ENCODE data around the gene TTF1.
A peak's percentile ranks its signal among the peaks of the same experiment; 100 is the strongest.

The TTF1 gene

GRCh38 chr9:132410642-132411041, 4.0 kb upstream of the TTF1 start:
- Histone ChIP-seq H3K4me1 (ENCODE audit: control insufficient read depth, low read depth, low read length) (peaks cover 20% of the 10 kb centered on the region), H3K9me3 (ENCODE audit: control insufficient read depth, low read depth, low read length) (no peaks in the 10 kb centered on the region), H3K27ac (ENCODE audit: low read length) (no peak overlapping the region), H3K4me3 (ENCODE audit: low read length) (peak overlapping the region; percentile 62), H3K27me3 (ENCODE audit: control insufficient read depth, insufficient read depth, low read length) (peaks cover 75% of the 10 kb centered on the region), H3K9ac (ENCODE audit: low read length) (no peak overlapping the region), H3K36me3 (ENCODE audit: control insufficient read depth, low read depth, low read length) (no peaks in the 10 kb centered on the region)

GRCh38 chr9:132409828-132410528, 3.3 kb upstream of the TTF1 start, which contains the start of gene CFAP77:
TSS of gene CFAP77 (plus strand) at chr9:132410211. CDS start at chr9:132410272, 61 bp downstream.
- H3K4me3 ChIP-seq (ENCODE audit: low read length), result peak within 1 kb of the TSS; percentile 62
- peak within 1 kb of the TSS; percentile 60 for H3K27ac ChIP-seq (ENCODE audit: low read length)
- peak within 1 kb of the TSS; percentile 80 for H3K9ac ChIP-seq (ENCODE audit: low read length)
- H3K4me1 ChIP-seq (ENCODE audit: control insufficient read depth, low read depth, low read length), result peaks cover 15% of the 10 kb centered on the region
- H3K27me3 ChIP-seq (ENCODE audit: control insufficient read depth, insufficient read depth, low read length), result peaks cover 68% of the 10 kb centered on the region
- no peaks in the 10 kb centered on the region for H3K36me3 ChIP-seq (ENCODE audit: control insufficient read depth, low read depth, low read length)
- H3K9me3 ChIP-seq (ENCODE audit: control insufficient read depth, low read depth, low read length), result no peaks in the 10 kb centered on the region

GRCh38 chr9:132408521-132408920, 1.9 kb upstream of the TTF1 start:
- Histone ChIP-seq H3K4me1 (ENCODE audit: control insufficient read depth, low read depth, low read length) (peaks cover 5% of the 10 kb centered on the region), H3K36me3 (ENCODE audit: control insufficient read depth, low read depth, low read length) (peaks cover 4% of the 10 kb centered on the region), H3K27ac (ENCODE audit: low read length) (no peak overlapping the region), H3K9ac (ENCODE audit: low read length) (no peak overlapping the region), H3K9me3 (ENCODE audit: control insufficient read depth, low read depth, low read length) (no peaks in the 10 kb centered on the region), H3K27me3 (ENCODE audit: control insufficient read depth, insufficient read depth, low read length) (peaks cover 54% of the 10 kb centered on the region), H3K4me3 (ENCODE audit: low read length) (no peak overlapping the region)

- Histone ChIP-seq H3K9me3 (ENCODE audit: control insufficient read depth, low read depth, low read length) (no peaks in the 10 kb centered on the region), H3K9ac (ENCODE audit: low read length) (no peak overlapping the region), H3K27ac (ENCODE audit: low read length) (no peak overlapping the region), H3K27me3 (ENCODE audit: control insufficient read depth, insufficient read depth, low read length) (peaks cover 42% of the 10 kb centered on the region), H3K4me1 (ENCODE audit: control insufficient read depth, low read depth, low read length) (peaks cover 5% of the 10 kb centered on the region), H3K36me3 (ENCODE audit: control insufficient read depth, low read depth, low read length) (peaks cover 9% of the 10 kb centered on the region), H3K4me3 (ENCODE audit: low read length) (peak overlapping the region; percentile 71)
Measured at GRCh38 chr9:132407196-132407595, 556 bp upstream of the TTF1 start.

- Histone ChIP-seq H3K9me3 (ENCODE audit: control insufficient read depth, low read depth, low read length) (no peaks in the 10 kb centered on the region), H3K27me3 (ENCODE audit: control insufficient read depth, insufficient read depth, low read length) (peaks cover 16% of the 10 kb centered on the region), H3K4me1 (ENCODE audit: control insufficient read depth, low read depth, low read length) (peaks cover 5% of the 10 kb centered on the region), H3K4me3 (ENCODE audit: low read length) (no peak overlapping the region), H3K27ac (ENCODE audit: low read length) (no peak overlapping the region), H3K9ac (ENCODE audit: low read length) (no peak overlapping the region), H3K36me3 (ENCODE audit: control insufficient read depth, low read depth, low read length) (peaks cover 28% of the 10 kb centered on the region)
Measured at GRCh38 chr9:132404228-132404881, 2.3 kb downstream of the TTF1 start.

- H3K27ac ChIP-seq (ENCODE audit: low read length), result no peak overlapping the region
Measured at GRCh38 chr9:132401824-132402223, 4.8 kb downstream of the TTF1 start.

GRCh38 chr9:132395560-132395959, 11.1 kb downstream of the TTF1 start:
- no peak overlapping the region for H3K4me3 ChIP-seq (ENCODE audit: low read length)
- H3K27me3 ChIP-seq (ENCODE audit: control insufficient read depth, insufficient read depth, low read length), result no peaks in the 10 kb centered on the region
- H3K27ac ChIP-seq (ENCODE audit: low read length), result no peak overlapping the region
- no peaks in the 10 kb centered on the region for H3K4me1 ChIP-seq (ENCODE audit: control insufficient read depth, low read depth, low read length)
- peaks cover 71% of the 10 kb centered on the region for H3K36me3 ChIP-seq (ENCODE audit: control insufficient read depth, low read depth, low read length)
- no peak overlapping the region for H3K9ac ChIP-seq (ENCODE audit: low read length)
- H3K9me3 ChIP-seq (ENCODE audit: control insufficient read depth, low read depth, low read length), result no peaks in the 10 kb centered on the region

More at GRCh38 chr9:132401824-132402223, 4.8 kb downstream of the TTF1 start:
- peaks cover 1% of the 10 kb centered on the region for H3K4me1 ChIP-seq (ENCODE audit: control insufficient read depth, low read depth, low read length)
- H3K4me3 ChIP-seq (ENCODE audit: low read length), result no peak overlapping the region
- H3K9me3 ChIP-seq (ENCODE audit: control insufficient read depth, low read depth, low read length), result no peaks in the 10 kb centered on the region
- peaks cover 44% of the 10 kb centered on the region for H3K36me3 ChIP-seq (ENCODE audit: control insufficient read depth, low read depth, low read length)
- H3K9ac ChIP-seq (ENCODE audit: low read length), result no peak overlapping the region
- H3K27me3 ChIP-seq (ENCODE audit: control insufficient read depth, insufficient read depth, low read length), result no peaks in the 10 kb centered on the region

GRCh38 chr9:132391449-132391848, 15.2 kb downstream of the TTF1 start:
- H3K9ac ChIP-seq (ENCODE audit: low read length), result no peak overlapping the region
- H3K9me3 ChIP-seq (ENCODE audit: control insufficient read depth, low read depth, low read length), result no peaks in the 10 kb centered on the region
- peaks cover 84% of the 10 kb centered on the region for H3K36me3 ChIP-seq (ENCODE audit: control insufficient read depth, low read depth, low read length)
- no peaks in the 10 kb centered on the region for H3K4me1 ChIP-seq (ENCODE audit: control insufficient read depth, low read depth, low read length)
- no peak overlapping the region for H3K4me3 ChIP-seq (ENCODE audit: low read length)
- no peaks in the 10 kb centered on the region for H3K27me3 ChIP-seq (ENCODE audit: control insufficient read depth, insufficient read depth, low read length)
- no peak overlapping the region for H3K27ac ChIP-seq (ENCODE audit: low read length)

- no peaks in the 10 kb centered on the region for H3K9me3 ChIP-seq (ENCODE audit: control insufficient read depth, low read depth, low read length)
- H3K27me3 ChIP-seq (ENCODE audit: control insufficient read depth, insufficient read depth, low read length), result no peaks in the 10 kb centered on the region
- no peak overlapping the region for H3K27ac ChIP-seq (ENCODE audit: low read length)
- no peak overlapping the region for H3K9ac ChIP-seq (ENCODE audit: low read length)
- H3K4me3 ChIP-seq (ENCODE audit: low read length), result no peak overlapping the region
- peaks cover 84% of the 10 kb centered on the region for H3K36me3 ChIP-seq (ENCODE audit: control insufficient read depth, low read depth, low read length)
- no peaks in the 10 kb centered on the region for H3K4me1 ChIP-seq (ENCODE audit: control insufficient read depth, low read depth, low read length)
Measured at GRCh38 chr9:132390966-132391365, 15.7 kb downstream of the TTF1 start.

- Histone ChIP-seq H3K36me3 (ENCODE audit: control insufficient read depth, low read depth, low read length) (peaks cover 86% of the 10 kb centered on the region), H3K4me3 (ENCODE audit: low read length) (no peak overlapping the region), H3K9ac (ENCODE audit: low read length) (no peak overlapping the region), H3K27ac (ENCODE audit: low read length) (no peak overlapping the region), H3K4me1 (ENCODE audit: control insufficient read depth, low read depth, low read length) (no peaks in the 10 kb centered on the region), H3K27me3 (ENCODE audit: control insufficient read depth, insufficient read depth, low read length) (no peaks in the 10 kb centered on the region), H3K9me3 (ENCODE audit: control insufficient read depth, low read depth, low read length) (no peaks in the 10 kb centered on the region)
Measured at GRCh38 chr9:132387133-132387532, 19.5 kb downstream of the TTF1 start.

GRCh38 chr9:132384376-132384775, 22.3 kb downstream of the TTF1 start:
- no peaks in the 10 kb centered on the region for H3K9me3 ChIP-seq (ENCODE audit: control insufficient read depth, low read depth, low read length)
- no peak overlapping the region for H3K4me3 ChIP-seq (ENCODE audit: low read length)
- H3K4me1 ChIP-seq (ENCODE audit: control insufficient read depth, low read depth, low read length), result no peaks in the 10 kb centered on the region
- H3K27me3 ChIP-seq (ENCODE audit: control insufficient read depth, insufficient read depth, low read length), result no peaks in the 10 kb centered on the region
- H3K36me3 ChIP-seq (ENCODE audit: control insufficient read depth, low read depth, low read length), result peaks cover 77% of the 10 kb centered on the region
- H3K27ac ChIP-seq (ENCODE audit: low read length), result no peak overlapping the region
- no peak overlapping the region for H3K9ac ChIP-seq (ENCODE audit: low read length)

GRCh38 chr9:132383462-132383883, 23.2 kb downstream of the TTF1 start:
- H3K4me1 ChIP-seq (ENCODE audit: control insufficient read depth, low read depth, low read length), result no peaks in the 10 kb centered on the region
- no peaks in the 10 kb centered on the region for H3K27me3 ChIP-seq (ENCODE audit: control insufficient read depth, insufficient read depth, low read length)
- no peaks in the 10 kb centered on the region for H3K9me3 ChIP-seq (ENCODE audit: control insufficient read depth, low read depth, low read length)
- H3K4me3 ChIP-seq (ENCODE audit: low read length), result no peak overlapping the region
- no peak overlapping the region for H3K9ac ChIP-seq (ENCODE audit: low read length)
- H3K27ac ChIP-seq (ENCODE audit: low read length), result no peak overlapping the region
- H3K36me3 ChIP-seq (ENCODE audit: control insufficient read depth, low read depth, low read length), result peaks cover 79% of the 10 kb centered on the region
